CD4-positive, alpha-beta T cell treated with Interleukin-17A for 4 hours (primary cell): ENCODE measurements around the gene FCAMR.
A peak's percentile ranks its signal among the peaks of the same experiment; 100 is the strongest.

Experiments used
- DNase-seq: peaks from one replicate; pipeline ENCODE4 v3.0.0-alpha.2; 2020; ENCODE audit warnings: mixed read lengths

FCAMR gene

GRCh38 chr1:206970446-206970845 lies at the start of gene FCAMR:
TSS of gene FCAMR (minus strand) at chr1:206970460. CDS start at chr1:206970125, 335 bp downstream.
- no peak for DNase-seq

- DNase-seq: no peak
Measured at GRCh38 chr1:207019661-207020060, 49.4 kb upstream of the FCAMR start.

- DNase-seq: no peak
Measured at GRCh38 chr1:207019161-207019560, 48.9 kb upstream of the FCAMR start.

DNA sequence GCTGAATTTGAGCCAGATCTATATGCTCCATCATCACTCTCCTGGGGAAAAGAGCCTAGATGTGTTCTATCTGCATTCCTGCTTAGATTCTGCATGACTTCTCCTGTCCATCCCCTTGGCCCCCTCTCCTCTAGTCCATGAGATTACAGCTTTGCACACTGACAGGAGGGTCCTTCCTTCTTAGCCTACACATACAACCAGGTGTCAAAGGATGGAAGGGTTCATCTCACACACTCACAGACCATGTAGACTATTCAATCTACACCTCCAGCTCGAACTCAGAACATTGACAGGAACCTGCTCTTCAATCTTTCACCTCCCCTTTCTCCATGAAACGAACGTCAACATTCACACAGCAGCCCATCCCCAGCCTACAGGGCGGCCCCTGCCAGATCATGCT lies 48.4 kb upstream of the FCAMR start:
- no peak for DNase-seq

- no peak for DNase-seq
Measured at GRCh38 chr1:207017615-207018559, 47.6 kb upstream of the FCAMR start.

DNA sequence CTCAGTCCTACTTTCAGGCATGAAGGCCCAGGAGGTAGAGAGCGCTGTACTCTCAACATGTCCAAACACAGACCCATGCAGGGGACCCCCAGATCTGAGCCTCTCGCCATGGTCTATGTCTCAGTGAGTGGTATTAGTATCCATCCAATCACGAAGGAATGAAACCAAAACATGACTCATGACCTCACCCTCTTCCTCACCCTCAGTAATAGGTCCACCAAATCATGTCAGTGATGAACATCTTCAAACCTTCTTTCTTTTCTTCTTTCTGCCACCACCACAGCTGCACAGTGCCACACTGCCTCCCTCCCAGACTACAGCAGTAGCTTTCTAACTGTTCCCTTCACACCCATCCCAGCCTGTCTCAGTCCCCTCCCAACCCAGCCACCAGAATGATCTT lies 45.5 kb upstream of the FCAMR start:
- no peak for DNase-seq

DNA sequence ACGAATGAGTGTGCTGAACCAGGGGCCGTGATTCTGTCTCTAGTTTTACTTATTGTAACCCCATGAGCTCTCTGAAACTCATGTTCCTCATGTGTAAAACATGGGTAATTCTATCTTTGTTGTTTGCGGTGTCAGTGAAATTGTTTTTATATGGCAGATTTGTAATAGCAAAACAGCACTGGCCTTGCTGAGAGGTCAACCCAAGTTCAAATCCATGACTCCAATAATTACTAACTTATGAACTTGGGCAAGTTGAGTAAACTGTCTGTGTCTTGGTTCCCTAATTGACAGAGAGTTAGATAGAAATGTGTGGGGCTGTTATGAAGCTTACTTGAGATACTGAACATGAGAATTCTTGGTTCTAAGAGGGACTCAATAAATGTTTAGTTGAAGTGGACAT lies 44.5 kb upstream of the FCAMR start:
- no peak for DNase-seq

DNA sequence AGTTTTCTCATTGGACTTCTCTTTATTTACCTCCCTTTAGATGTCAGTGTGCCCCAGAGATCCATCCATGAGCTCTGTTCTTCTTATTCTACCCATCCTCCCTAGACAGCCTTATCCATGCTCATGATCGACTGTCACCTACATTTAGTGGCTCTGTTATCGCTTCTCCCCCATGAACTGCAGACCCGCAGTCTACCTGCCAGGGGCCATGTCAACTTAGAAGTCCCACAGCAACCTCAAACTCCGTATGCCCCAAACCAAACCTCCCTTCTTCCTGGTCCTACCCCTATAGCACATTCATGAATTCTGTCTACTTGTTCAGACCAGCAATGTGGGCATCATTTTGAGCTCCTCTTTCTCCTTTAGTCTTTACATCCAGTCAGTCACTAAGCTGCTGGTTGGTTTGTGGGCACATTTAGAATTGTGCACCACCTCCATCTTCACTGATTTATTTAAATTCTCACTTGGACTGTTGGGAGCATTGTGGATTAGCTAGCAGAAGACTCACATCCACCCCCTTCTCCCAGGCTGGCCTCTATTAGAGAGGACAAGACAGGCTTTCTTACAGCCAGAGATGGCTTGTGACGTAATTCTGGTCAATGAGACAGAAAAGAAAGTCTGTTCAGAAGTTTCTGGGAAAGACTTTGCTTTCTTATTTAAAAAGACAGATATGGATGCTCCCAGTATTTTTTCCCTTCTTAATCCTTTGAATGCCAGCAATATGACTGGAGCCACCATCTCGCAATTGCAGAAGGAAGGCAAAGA lies 43.2 kb upstream of the FCAMR start:
- DNase-seq: no peak

DNA sequence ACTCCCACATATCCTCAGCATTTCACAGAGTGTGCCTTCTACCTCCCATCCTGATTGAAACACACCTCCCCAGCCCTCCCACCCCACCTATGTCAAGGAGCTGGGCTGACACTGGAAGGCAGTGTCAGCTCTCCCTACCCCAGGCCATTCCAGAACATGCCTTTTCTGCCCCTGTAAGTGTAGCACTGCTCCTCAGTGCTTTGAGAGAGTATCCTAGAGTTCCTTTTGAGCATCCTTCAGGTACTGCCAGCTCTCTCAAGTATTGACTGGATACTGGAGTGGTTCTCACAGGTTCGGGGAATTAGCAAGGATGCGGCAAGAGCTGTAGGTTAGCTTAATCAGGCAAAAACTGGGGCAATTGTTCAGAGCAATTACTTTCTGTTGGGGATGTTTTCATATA lies 40.5 kb upstream of the FCAMR start:
- no peak for DNase-seq

GRCh38 chr1:207009945-207010344 lies 39.7 kb upstream of the FCAMR start:
- DNase-seq: no peak

GRCh38 chr1:207009182-207009850 lies 39.1 kb upstream of the FCAMR start:
- DNase-seq: no peak

DNA sequence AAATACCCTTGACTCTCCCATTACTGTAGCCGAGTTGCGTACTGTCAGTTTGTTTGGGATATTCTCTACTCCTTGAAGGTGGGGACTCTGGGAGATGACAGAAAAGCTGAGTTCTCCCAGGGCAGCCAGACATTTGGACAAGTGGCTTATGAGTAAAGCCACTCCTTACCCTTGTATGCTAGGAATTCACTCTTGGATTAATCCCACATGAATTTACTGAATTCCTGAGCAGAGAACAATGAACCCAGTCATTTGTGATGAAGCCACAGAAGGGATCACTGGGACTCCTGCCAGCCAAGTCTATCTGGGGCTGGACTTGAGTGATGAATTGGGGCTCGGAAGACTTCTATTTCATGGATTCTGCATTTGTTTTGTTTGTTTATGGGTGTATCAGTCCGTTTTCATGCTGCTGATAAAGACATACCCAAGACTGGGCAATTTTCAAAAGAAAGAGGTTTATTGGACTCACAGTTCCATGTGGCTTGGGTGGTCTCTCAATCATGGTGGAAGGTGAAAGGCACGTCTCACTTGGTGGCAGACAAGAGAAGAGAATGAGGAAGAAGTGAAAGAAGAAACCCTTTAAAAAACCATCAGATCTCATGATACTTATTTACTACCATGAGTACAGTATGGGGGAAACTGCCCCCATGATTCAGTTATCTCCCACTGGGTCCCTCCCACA lies 37.2 kb upstream of the FCAMR start:
- no peak for DNase-seq

DNA sequence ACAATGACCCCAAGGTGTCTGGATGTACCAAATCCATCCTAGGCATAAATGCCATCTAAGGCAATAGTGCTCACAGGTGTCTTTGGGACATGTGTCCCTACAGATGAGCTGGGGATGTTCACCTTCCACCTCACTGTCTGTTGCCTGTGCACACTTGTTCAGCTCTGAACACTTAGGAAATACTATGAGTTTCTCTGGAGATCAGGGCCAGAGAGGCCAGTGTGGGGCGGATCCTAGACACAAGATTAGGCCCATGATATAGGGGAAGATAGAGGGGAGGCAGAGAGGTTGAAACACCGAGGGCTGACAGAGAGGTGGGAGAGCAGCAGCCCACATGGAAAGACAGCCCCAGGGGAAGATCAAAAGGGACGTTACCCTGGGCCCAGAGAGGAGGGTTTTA lies 36.7 kb upstream of the FCAMR start:
- no peak for DNase-seq

GRCh38 chr1:207006083-207006482 lies 35.8 kb upstream of the FCAMR start:
- DNase-seq: no peak

GRCh38 chr1:207004931-207005830 lies 34.9 kb upstream of the FCAMR start:
- peak; percentile 53 for DNase-seq

GRCh38 chr1:207003210-207003609 lies 33.0 kb upstream of the FCAMR start:
- DNase-seq: no peak

DNA sequence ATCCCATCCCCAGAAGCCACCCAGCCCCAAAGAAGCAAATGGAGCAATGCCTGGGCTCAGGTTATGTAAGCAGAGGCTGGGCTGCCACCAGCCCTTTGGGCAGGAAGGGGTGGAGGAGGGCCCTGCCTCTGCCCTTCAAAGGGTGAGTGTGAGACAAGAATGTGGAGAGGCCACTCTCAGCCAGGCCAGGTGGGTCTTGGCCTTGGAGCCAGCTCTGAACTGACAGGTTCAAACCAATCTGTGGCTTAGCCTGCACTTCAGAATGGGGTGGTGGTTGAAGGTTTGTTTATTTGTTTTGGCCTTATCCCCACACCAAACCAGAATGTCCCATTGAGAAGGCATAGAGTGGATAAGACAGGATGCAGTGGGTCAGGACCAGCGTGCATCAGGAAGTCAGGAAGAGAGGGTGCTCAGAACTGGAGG lies 32.5 kb upstream of the FCAMR start:
- no peak for DNase-seq

GRCh38 chr1:207001492-207002245 lies 31.4 kb upstream of the FCAMR start:
- no peak for DNase-seq

GRCh38 chr1:207000651-207001291 lies 30.5 kb upstream of the FCAMR start:
- no peak for DNase-seq

DNA sequence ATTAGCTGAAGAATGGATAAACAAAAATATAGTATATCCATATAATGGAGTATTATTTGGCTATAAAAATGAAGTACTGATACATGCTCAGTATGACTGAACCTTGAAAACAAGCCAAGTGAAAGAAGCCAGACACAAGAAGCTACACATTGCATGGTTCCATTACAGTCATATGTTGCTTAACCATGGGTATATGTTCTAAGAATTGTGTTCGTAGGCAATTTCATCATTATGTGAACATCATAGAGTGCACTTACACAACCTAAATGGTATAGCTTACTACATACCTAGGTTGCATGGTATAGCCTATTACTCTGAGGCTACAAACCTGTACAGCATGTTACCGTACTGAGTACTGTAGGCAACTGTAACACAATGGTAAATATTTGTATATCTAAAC lies 28.6 kb upstream of the FCAMR start:
- no peak for DNase-seq
